Breast epithelium (tissue), 3 donors: ENCODE data around the gene ANKRD55.

Experiments used
- POLR2A ChIP-seq: fragments of 450-650 bp; IDR thresholded peaks from one replicate; pipeline ENCODE4 v1.6.1; 2016; ENCODE audit warnings: antibody characterized with exemption, mild to moderate bottlenecking, moderate library complexity
- POLR2AphosphoS5 ChIP-seq, 3 donors: sonication (generic); formaldehyde crosslinking; IDR thresholded peaks; one replicate each; pipeline ENCODE4 v1.6.1; 2017; ENCODE audit warnings: antibody characterized with exemption in 3 of 3
- TF ChIP-seq, protein P1 (sequence below), 3 donors: fragments of 450-650 bp; IDR thresholded peaks; one replicate each; pipeline ENCODE4 v1.5.1; 2016 to 2017; ENCODE audit warnings: antibody characterized with exemption in 3 of 3, mild to moderate bottlenecking in 3 of 3, moderate library complexity in 3 of 3

DNA sequence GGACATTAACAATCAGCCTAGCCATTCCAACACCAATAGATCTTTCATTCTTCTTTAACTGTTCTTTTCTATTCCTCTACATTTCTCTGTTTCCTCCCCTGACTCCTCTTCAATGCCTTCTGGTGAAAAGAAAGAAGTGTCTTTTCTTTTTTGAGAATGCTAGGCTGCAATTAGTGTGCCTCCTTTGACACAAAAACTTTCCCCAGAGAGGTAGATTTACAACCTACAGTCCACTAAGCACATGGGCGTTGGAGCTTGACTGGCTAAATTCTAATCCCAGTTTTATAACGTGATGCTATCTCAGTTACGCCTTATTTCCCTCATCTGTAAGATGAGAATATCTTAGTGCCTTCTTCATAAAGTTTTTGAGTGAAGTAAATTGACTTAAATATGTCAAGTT is 16.9 kb upstream of the ANKRD55 start:
- TF ChIP-seq POLR2AphosphoS5 (IDR thresholded peaks at IDR 0.05) (no peak), POLR2A (no peak)
- TF ChIP-seq, protein P1, sequence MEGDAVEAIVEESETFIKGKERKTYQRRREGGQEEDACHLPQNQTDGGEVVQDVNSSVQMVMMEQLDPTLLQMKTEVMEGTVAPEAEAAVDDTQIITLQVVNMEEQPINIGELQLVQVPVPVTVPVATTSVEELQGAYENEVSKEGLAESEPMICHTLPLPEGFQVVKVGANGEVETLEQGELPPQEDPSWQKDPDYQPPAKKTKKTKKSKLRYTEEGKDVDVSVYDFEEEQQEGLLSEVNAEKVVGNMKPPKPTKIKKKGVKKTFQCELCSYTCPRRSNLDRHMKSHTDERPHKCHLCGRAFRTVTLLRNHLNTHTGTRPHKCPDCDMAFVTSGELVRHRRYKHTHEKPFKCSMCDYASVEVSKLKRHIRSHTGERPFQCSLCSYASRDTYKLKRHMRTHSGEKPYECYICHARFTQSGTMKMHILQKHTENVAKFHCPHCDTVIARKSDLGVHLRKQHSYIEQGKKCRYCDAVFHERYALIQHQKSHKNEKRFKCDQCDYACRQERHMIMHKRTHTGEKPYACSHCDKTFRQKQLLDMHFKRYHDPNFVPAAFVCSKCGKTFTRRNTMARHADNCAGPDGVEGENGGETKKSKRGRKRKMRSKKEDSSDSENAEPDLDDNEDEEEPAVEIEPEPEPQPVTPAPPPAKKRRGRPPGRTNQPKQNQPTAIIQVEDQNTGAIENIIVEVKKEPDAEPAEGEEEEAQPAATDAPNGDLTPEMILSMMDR (IDR thresholded peaks at IDR 0.05), result no peak
